Measurements from ENCODE around the gene SALL3. TPM values are rescaled to one million over a fixed set of nuclear protein-coding genes. Genes with fewer than 3 reads are reported as not detected.

SALL3 gene
- total RNA-seq, 4 donors from 2014 or later: 0.21 to 0.40 TPM; not detected in 2

DNA sequence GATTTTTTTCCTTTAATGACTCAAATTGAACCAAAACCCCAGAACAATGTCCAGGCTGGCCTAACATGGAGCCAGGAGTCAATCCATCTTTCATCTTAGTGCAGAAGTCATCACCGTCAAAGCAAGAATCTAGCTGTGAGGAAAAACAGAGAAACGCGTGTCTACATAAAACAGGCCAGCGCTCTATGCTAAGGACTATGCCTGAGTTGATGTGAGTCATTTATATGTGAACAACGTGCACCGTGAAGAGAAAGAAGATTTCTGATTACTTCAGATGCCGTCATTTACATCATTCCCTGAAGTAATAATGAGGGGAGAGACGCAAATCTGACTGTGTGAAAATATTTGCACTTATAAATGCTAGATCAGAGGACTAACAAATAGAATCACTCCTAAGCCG, 34.0 kb upstream of the SALL3 start:
- Histone ChIP-seq H3K4me1 (no peaks in the 10 kb centered on the region), H3K4me3 (no peak overlapping the region), H3K27ac (no peak overlapping the region), H3K9me3 (no peaks in the 10 kb centered on the region), H3K36me3 (no peaks in the 10 kb centered on the region), H3K27me3 (peaks cover 13% of the 10 kb centered on the region)
- WGBS: 67% methylated on average over 9 of the region's 9 CpGs
- TF ChIP-seq EP300 (IDR thresholded peaks at IDR 0.05) (no peak), POLR2AphosphoS5 (IDR thresholded peaks at IDR 0.05) (no peak), POLR2A (IDR thresholded peaks at IDR 0.05) (no peak)
- TF ChIP-seq, protein P1, sequence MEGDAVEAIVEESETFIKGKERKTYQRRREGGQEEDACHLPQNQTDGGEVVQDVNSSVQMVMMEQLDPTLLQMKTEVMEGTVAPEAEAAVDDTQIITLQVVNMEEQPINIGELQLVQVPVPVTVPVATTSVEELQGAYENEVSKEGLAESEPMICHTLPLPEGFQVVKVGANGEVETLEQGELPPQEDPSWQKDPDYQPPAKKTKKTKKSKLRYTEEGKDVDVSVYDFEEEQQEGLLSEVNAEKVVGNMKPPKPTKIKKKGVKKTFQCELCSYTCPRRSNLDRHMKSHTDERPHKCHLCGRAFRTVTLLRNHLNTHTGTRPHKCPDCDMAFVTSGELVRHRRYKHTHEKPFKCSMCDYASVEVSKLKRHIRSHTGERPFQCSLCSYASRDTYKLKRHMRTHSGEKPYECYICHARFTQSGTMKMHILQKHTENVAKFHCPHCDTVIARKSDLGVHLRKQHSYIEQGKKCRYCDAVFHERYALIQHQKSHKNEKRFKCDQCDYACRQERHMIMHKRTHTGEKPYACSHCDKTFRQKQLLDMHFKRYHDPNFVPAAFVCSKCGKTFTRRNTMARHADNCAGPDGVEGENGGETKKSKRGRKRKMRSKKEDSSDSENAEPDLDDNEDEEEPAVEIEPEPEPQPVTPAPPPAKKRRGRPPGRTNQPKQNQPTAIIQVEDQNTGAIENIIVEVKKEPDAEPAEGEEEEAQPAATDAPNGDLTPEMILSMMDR (IDR thresholded peaks at IDR 0.05): no peak
- DNase-seq (ENCODE audit: low spot score in 2 of 2): no peak

DNA sequence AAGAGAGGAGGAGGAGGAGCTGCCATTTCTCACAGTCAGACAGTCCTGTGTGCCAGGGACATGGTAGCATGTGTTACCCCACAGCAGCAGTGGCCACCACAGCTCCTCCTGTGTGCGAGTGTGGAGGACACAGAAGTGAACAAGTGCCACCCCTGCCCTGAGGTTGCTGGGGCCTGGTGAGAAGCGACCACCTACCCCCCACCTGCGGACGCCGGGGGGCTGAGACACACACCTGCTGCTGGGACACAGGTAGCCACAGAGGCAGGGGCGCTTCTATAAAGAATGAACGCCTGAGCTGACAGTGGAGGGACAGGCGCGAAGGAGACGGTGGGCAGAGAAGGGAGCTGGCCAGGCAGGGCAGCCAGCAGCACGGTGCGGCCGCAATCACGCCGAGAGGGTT, 32.3 kb upstream of the SALL3 start:
- H3K36me3 ChIP-seq: no peaks in the 10 kb centered on the region
- H3K4me1 ChIP-seq: no peaks in the 10 kb centered on the region
- DNase-seq (ENCODE audit: low spot score in 2 of 2): no peak
- TF ChIP-seq, protein P1 (IDR thresholded peaks at IDR 0.05): no peak
- TF ChIP-seq POLR2AphosphoS5 (IDR thresholded peaks at IDR 0.05) (no peak), POLR2A (IDR thresholded peaks at IDR 0.05) (no peak), EP300 (IDR thresholded peaks at IDR 0.05) (no peak)
- H3K27me3 ChIP-seq: peaks cover 13% of the 10 kb centered on the region
- H3K4me3 ChIP-seq: no peak overlapping the region
- H3K9me3 ChIP-seq: no peaks in the 10 kb centered on the region
- H3K27ac ChIP-seq: no peak overlapping the region
- WGBS: 83% methylated on average over 15 of the region's 15 CpGs

GRCh38 chr18:78948221-78948620, 31.4 kb upstream of the SALL3 start:
- no peak overlapping the region for H3K4me3 ChIP-seq
- TF ChIP-seq POLR2A (IDR thresholded peaks at IDR 0.05) (no peak), POLR2AphosphoS5 (IDR thresholded peaks at IDR 0.05) (no peak), EP300 (IDR thresholded peaks at IDR 0.05) (no peak)
- TF ChIP-seq, protein P1 (IDR thresholded peaks at IDR 0.05): no peak
- no peak overlapping the region for H3K27ac ChIP-seq
- WGBS: 52% methylated on average over 12 of the region's 12 CpGs
- H3K27me3 ChIP-seq: peaks cover 13% of the 10 kb centered on the region
- no peaks in the 10 kb centered on the region for H3K9me3 ChIP-seq
- no peaks in the 10 kb centered on the region for H3K4me1 ChIP-seq
- DNase-seq (ENCODE audit: low spot score in 2 of 2): no peak
- H3K36me3 ChIP-seq: no peaks in the 10 kb centered on the region

- no peaks in the 10 kb centered on the region for H3K36me3 ChIP-seq
- no peak for DNase-seq (ENCODE audit: low spot score in 2 of 2)
- no peaks in the 10 kb centered on the region for H3K4me1 ChIP-seq
- 73% methylated on average over 13 of the region's 13 CpGs for WGBS
- no peak overlapping the region for H3K27ac ChIP-seq
- peaks cover 13% of the 10 kb centered on the region for H3K27me3 ChIP-seq
- TF ChIP-seq, protein P1 (IDR thresholded peaks at IDR 0.05): no peak
- TF ChIP-seq EP300 (IDR thresholded peaks at IDR 0.05) (no peak), POLR2A (IDR thresholded peaks at IDR 0.05) (no peak), POLR2AphosphoS5 (IDR thresholded peaks at IDR 0.05) (no peak)
- no peaks in the 10 kb centered on the region for H3K9me3 ChIP-seq
- no peak overlapping the region for H3K4me3 ChIP-seq
Observed at GRCh38 chr18:78948707-78949106, 30.9 kb upstream of the SALL3 start.

- Histone ChIP-seq H3K9me3 (no peaks in the 10 kb centered on the region), H3K36me3 (no peaks in the 10 kb centered on the region), H3K4me3 (no peak overlapping the region), H3K27ac (no peak overlapping the region), H3K4me1 (no peaks in the 10 kb centered on the region), H3K27me3 (peaks cover 13% of the 10 kb centered on the region)
- TF ChIP-seq, protein P1 (IDR thresholded peaks at IDR 0.05): no peak
- TF ChIP-seq POLR2A (IDR thresholded peaks at IDR 0.05): no peak
- no peak for TF ChIP-seq EP300 (IDR thresholded peaks at IDR 0.05)
- no peak for TF ChIP-seq POLR2AphosphoS5 (IDR thresholded peaks at IDR 0.05)
- no peak for DNase-seq (ENCODE audit: low spot score in 2 of 2)
- 93% methylated on average over 10 of the region's 17 CpGs for WGBS
Observed at GRCh38 chr18:78949216-78949615, 30.4 kb upstream of the SALL3 start.

All from suprapubic skin (tissue), 4 donors.